Measurements from ENCODE around the gene GALNT4.

DNA sequence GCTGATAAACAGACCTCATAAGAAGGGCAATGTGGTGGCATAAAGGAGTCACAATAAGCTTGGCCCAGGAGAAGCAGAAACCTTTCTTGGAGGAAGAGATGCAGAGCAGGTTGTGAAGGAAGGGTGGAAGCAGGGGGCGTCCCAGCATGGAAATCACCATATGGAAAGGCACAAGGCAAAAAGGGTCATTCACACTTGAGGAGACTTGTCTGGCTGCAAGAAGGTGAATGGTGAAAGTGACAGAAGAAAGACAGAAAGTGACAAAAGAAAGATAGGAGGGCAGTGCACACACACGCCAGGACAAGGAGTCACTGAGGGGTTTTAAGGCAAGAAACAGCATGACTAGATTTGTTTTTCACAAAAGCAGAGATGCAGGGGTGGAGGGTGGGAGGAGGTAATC lies 38.3 kb downstream of the GALNT4 start:
- TF ChIP-seq POLR2AphosphoS5 (IDR thresholded peaks at IDR 0.05) (no peak), CTCF (IDR thresholded peaks at IDR 0.05 in 8 of 11, conservative IDR thresholded peaks at IDR 0.05 in 3 of 11) (no peak)

All from spleen (tissue), 7 donors.